GM06990 (cell line): ENCODE results near the gene STX2.

Experiments
- DNase-seq: peaks from one replicate; pipeline ENCODE4 v3.0.0-alpha.2; 2011; ENCODE audit not compliant: insufficient read length; ENCODE audit errors: extremely low read depth
- H3K27me3 ChIP-seq: replicated peaks from 2 replicates; pipeline ENCODE4 v1.6.0; 2011; ENCODE audit warnings: low read length; ENCODE audit not compliant: control insufficient read depth, insufficient read depth
- H3K36me3 ChIP-seq: 2 replicates; pipeline ENCODE4 v1.5.1; 2011; ENCODE audit warnings: low read length; ENCODE audit not compliant: control insufficient read depth, insufficient read depth
- H3K4me3 ChIP-seq: replicated peaks from 2 replicates; pipeline ENCODE4 v1.5.1; 2011; ENCODE audit warnings: low read depth, mild to moderate bottlenecking, control low read depth, low read length
- CTCF ChIP-seq: IDR thresholded peaks from 2 replicates; pipeline ENCODE4 v1.5.1; 2011; ENCODE audit warnings: low read length, control low read depth, mild to moderate bottlenecking, inconsistent platforms; ENCODE audit not compliant: insufficient read depth, poor library complexity, severe bottlenecking

STX2 gene

GRCh38 chr12:130768120-130768519, 70.9 kb downstream of the STX2 start:
- Histone ChIP-seq H3K36me3 (no peaks in the 10 kb centered on the region), H3K4me3 (no peak overlapping the region), H3K27me3 (peaks cover 2% of the 10 kb centered on the region)
- no peak for TF ChIP-seq CTCF
- no peak for DNase-seq

GRCh38 chr12:130766470-130766869, 72.6 kb downstream of the STX2 start:
- Histone ChIP-seq H3K4me3 (no peak overlapping the region), H3K36me3 (no peaks in the 10 kb centered on the region), H3K27me3 (peaks cover 2% of the 10 kb centered on the region; the same call in 1 of the 2 replicates)
- no peak for TF ChIP-seq CTCF
- DNase-seq: no peak

GRCh38 chr12:130765186-130765659, 73.8 kb downstream of the STX2 start:
- no peak for TF ChIP-seq CTCF
- Histone ChIP-seq H3K4me3 (no peak overlapping the region), H3K36me3 (no peaks in the 10 kb centered on the region), H3K27me3 (peaks cover 2% of the 10 kb centered on the region; the same call in 1 of the 2 replicates)
- DNase-seq: no peak

GRCh38 chr12:130764475-130765185, 74.4 kb downstream of the STX2 start:
- H3K27me3 ChIP-seq: peaks cover 2% of the 10 kb centered on the region; the same call in 1 of the 2 replicates

GRCh38 chr12:130764073-130764472, 75.0 kb downstream of the STX2 start:
- Histone ChIP-seq H3K27me3 (peaks cover 2% of the 10 kb centered on the region; the same call in 1 of the 2 replicates), H3K4me3 (no peak overlapping the region), H3K36me3 (no peaks in the 10 kb centered on the region)
- no peak for TF ChIP-seq CTCF
- no peak for DNase-seq

More at GRCh38 chr12:130764475-130765185, 74.4 kb downstream of the STX2 start:
- no peak for TF ChIP-seq CTCF
- H3K36me3 ChIP-seq: no peaks in the 10 kb centered on the region
- H3K4me3 ChIP-seq: no peak overlapping the region
- no peak for DNase-seq

GRCh38 chr12:130762319-130762675, 76.8 kb downstream of the STX2 start:
- no peak for TF ChIP-seq CTCF
- no peaks in the 10 kb centered on the region for H3K27me3 ChIP-seq
- H3K36me3 ChIP-seq: no peaks in the 10 kb centered on the region
- DNase-seq: no peak
- H3K4me3 ChIP-seq: no peak overlapping the region
